GM19452 (cell line): ENCODE results near the gene PRMT1.
"Not testable (repeated sequence)": the region's sequence is repeated elsewhere in the genome, so short reads cannot be mapped to it uniquely, and the experiment has no call there.

ENCODE experiments used
- ATAC-seq: cut with Tn5 transposase; IDR thresholded peaks from one replicate; pipeline ENCODE4 v1.9.1; 2021; ENCODE audit not compliant: unreplicated experiment

The PRMT1 gene

GRCh38 chr19:49718511-49718910, 41.4 kb downstream of the PRMT1 start:
- no peak for ATAC-seq

- no peak for ATAC-seq
These were observed 41.9 kb downstream of the PRMT1 start for GRCh38 chr19:49718991-49719390.

- ATAC-seq, result not testable (repeated sequence)
These were observed 42.3 kb downstream of the PRMT1 start for GRCh38 chr19:49719420-49719819.

GRCh38 chr19:49727217-49728030, 50.4 kb downstream of the PRMT1 start:
- ATAC-seq, result no peak

- ATAC-seq, result no peak
These were observed 53.1 kb downstream of the PRMT1 start for GRCh38 chr19:49730166-49730565.
